ENCODE data around the gene FGFR4. TPM values are rescaled to one million over a fixed set of nuclear protein-coding genes. Genes with fewer than 3 reads are reported as not detected.
A peak's percentile ranks its signal among the peaks of the same experiment; 100 is the strongest.

FGFR4 gene
- polyA plus RNA-seq, 10 donors = 120 to 189 (median 137) TPM

GRCh38 chr5:177130211-177131018, 43.7 kb downstream of the FGFR4 start:
- no peak for DNase-seq

GRCh38 chr5:177131019-177131320, 44.3 kb downstream of the FGFR4 start:
- no peak for DNase-seq

- DNase-seq = peak in 1 of 3 donors; percentile 42
Measured at GRCh38 chr5:177131352-177132135, 44.8 kb downstream of the FGFR4 start.

GRCh38 chr5:177132136-177133095, 45.7 kb downstream of the FGFR4 start:
- peak in 2 of 3 donors; percentile 60 to 84 for DNase-seq

- DNase-seq = peak; percentile 94 to 97 (median 95)
Measured at GRCh38 chr5:177133096-177133852, 46.6 kb downstream of the FGFR4 start, which contains the start of gene NSD1. NSD1 (plus strand) TSS chr5:177133773; CDS start chr5:177135104, 1,331 bp downstream.

- peak; percentile 35 to 91 (median 62) for DNase-seq
Measured at GRCh38 chr5:177133853-177134696, 47.4 kb downstream of the FGFR4 start.

GRCh38 chr5:177134697-177135225, 48.0 kb downstream of the FGFR4 start:
- DNase-seq = peak in 1 of 3 donors; percentile 8

GRCh38 chr5:177140312-177140711, 53.6 kb downstream of the FGFR4 start:
- no peak for DNase-seq

GRCh38 chr5:177141496-177141895, 54.8 kb downstream of the FGFR4 start:
- no peak for DNase-seq

- no peak for DNase-seq
Measured at GRCh38 chr5:177142098-177142611, 55.4 kb downstream of the FGFR4 start.

- no peak for DNase-seq
Measured at GRCh38 chr5:177142778-177143177, 56.1 kb downstream of the FGFR4 start.

- DNase-seq = no peak
Measured at GRCh38 chr5:177146891-177147638, 60.4 kb downstream of the FGFR4 start.

Other genes starting within 250 kb of the FGFR4 start
- 1 to 10 TPM in 6 of 10 donors, under 1 TPM in 4; 0.41 to 2.6 (median 1.1) TPM for gene HK3, start 187.6 kb upstream of the FGFR4 start, polyA plus RNA-seq (ENCODE audit: insufficient read length in 10 of 10)
- gene UIMC1, start 80.1 kb upstream of the FGFR4 start, polyA plus RNA-seq (ENCODE audit: insufficient read length in 10 of 10) = 10 to 100 TPM; 21.8 to 39.2 (median 29.0) TPM
- gene ZNF346, start 64.2 kb upstream of the FGFR4 start, polyA plus RNA-seq (ENCODE audit: insufficient read length in 10 of 10) = 10 to 100 TPM; 10.8 to 19.0 (median 14.2) TPM
- gene NSD1, start 46.9 kb downstream of the FGFR4 start, polyA plus RNA-seq (ENCODE audit: insufficient read length in 10 of 10) = 10 to 100 TPM; 35.1 to 49.7 (median 42.5) TPM
- gene RAB24, start 216.8 kb downstream of the FGFR4 start, polyA plus RNA-seq (ENCODE audit: insufficient read length in 10 of 10) = 10 to 100 TPM; 17.9 to 27.1 (median 21.1) TPM
- gene PRELID1, start 216.9 kb downstream of the FGFR4 start, polyA plus RNA-seq (ENCODE audit: insufficient read length in 10 of 10) = 100 to 1,000 TPM in 1 of 10 donors, 10 to 100 TPM in 9; 67.0 to 103 (median 74.0) TPM
- gene MXD3, start 225.0 kb downstream of the FGFR4 start, polyA plus RNA-seq (ENCODE audit: insufficient read length in 10 of 10) = 10 to 100 TPM; 12.0 to 26.9 (median 16.3) TPM